Activated CD8-positive, alpha-beta memory T cell treated with anti-CD3 and anti-CD28 coated beads for 48 hours (primary cell): ENCODE results near the gene ELK4.

Source experiments
- DNase-seq, 3 experiments: peaks; one replicate each; pipeline ENCODE4 v3.0.0-alpha.2; 2020; ENCODE audit warnings: low read depth in 2 of 3, low spot score in 2 of 3

Gene ELK4

DNA sequence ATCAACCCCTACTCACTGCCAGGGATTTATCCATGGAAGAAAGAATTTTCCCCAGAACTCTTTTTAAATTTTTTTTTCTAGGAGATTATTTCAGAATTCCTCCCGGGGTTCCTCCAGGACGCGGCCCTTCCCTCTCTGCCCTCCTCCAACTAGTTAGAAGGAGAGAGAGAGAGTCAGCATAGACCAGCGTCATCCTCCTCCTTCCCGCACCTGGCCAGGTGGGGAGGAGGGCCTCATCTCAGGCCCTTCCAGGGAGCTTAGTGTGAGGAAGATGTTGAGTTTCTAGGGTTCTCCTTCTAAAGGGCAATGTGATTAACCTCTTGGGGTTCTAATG is 63.7 kb downstream of the ELK4 start:
- no peak for DNase-seq

DNA sequence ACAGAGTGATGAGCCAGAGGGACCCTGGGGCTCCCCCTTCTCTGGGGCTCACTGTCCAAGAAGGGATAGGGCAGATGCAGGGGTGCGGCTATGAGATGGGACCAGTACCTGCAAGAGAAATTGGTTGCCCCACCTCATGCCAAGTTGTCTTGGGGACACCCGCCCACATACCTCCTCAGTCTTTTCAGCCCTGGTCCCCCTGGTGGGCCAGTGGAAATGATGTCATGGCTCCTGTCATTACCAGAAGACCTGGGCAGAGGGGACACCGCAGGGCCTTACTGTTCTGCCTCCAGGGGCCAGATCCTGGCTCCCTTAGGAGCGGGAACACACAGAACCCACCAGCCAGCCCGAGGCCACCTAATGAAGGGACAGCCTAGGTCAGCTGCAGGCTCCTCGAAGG is 64.1 kb downstream of the ELK4 start:
- DNase-seq, result no peak

DNA sequence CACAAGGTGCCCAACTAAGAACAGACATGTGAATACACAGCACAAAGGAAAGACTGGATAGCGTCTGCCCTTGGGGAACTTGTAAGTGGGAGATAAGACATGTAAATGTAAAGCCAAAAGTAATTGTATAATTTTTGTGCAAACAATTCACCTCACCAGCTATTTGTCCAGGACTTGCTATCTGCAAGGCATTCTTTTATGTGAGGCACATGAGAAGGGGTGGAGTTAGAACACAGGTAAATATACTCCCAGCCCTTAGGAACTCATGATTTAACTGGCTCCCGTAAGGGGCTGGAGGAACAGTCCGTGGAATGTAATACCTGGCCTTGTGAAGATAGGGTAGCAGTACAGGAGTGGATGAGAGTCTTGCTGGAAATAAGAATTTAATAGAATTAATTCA is 66.0 kb downstream of the ELK4 start:
- no peak for DNase-seq

DNA sequence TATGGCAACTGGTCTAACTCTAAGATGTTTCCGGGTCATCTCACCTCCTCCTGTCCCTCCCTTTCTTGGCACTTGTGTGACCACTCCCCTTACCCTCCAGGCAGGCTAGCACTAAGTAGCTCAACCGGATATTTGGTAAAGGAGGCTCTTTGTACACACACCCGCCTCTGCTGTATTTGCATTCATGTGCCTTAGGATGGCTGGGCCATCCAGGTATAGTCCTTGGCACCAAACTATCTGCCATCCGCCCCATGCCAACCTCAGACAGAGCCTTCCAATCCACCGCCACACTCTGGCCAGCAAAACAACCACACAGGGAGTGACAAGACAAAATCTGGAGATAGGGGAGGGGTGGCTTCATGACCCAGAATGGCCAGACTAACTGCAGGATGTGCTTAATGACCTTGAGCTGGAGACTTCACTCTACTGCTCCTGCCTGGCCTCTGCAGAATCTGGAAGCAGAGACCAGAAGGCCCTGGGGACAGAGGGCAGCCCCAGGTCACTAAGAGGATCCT is 67.8 kb downstream of the ELK4 start:
- no peak for DNase-seq

DNA sequence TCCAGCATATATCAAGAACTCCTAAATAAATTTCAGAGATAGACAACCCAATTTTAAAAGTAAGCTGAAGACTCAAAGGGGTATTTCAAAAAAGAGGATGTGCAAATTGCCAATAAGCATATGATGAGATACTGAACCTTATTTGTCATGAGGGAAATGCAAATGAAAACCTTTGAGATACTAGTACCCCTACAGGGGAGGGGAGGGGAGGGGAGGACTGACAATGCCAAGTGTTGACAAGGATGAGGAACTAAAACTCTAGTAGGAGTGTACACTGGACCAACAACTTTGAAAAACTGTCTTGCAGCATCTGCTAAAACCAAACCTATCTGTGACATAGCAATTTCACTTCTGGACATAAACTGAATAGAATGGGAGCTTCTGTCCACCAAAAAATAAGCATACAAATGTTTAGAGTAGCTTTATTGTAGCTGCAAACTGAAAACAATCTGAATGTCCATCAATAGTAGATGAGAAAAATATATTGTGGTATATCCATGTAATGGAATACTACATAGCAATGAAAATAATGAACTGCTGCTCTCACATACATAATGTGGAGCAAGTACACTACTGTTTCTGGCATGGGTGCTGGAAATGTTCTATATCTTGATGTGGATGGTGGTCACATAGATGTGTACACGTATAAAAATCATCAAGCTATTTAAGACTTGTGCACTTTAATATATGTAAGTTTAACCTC is 70.2 kb downstream of the ELK4 start:
- no peak for DNase-seq
